SK-N-SH treated with all-trans-retinoic acid at 6 μM for 48 hours (cell line): Measurements from ENCODE around the gene RUSF1.

Source experiments
- ATAC-seq: fragments of 200-7000 bp; cut with Tn5 transposase; 3 replicates; pipeline ENCODE4 v1.9.1; 2020; ENCODE audit warnings: mild to moderate bottlenecking, moderate library complexity
- ARNTL ChIP-seq: fragments of 450-650 bp; formaldehyde crosslinking; IDR thresholded peaks from 2 replicates; pipeline ENCODE4 v1.5.0; 2020; ENCODE audit warnings: low read depth, mild to moderate bottlenecking, moderate library complexity, borderline replicate concordance
- BACH2 ChIP-seq: fragments of 250-450 bp; sonication (Bioruptor Pico); IDR thresholded peaks from 2 replicates; pipeline ENCODE4 v1.9.0; 2021; ENCODE audit warnings: mild to moderate bottlenecking, borderline replicate concordance
- CSDC2 ChIP-seq: fragments of 250-450 bp; sonication (Bioruptor Pico); IDR thresholded peaks from 2 replicates; pipeline ENCODE4 v1.5.0; 2020; ENCODE audit warnings: mild to moderate bottlenecking, moderate library complexity
- ESRRG ChIP-seq: fragments of 250-450 bp; sonication (Bioruptor Pico); IDR thresholded peaks from 2 replicates; pipeline ENCODE4 v1.6.1; 2021; ENCODE audit warnings: mild to moderate bottlenecking
- GLIS3 ChIP-seq: fragments of 250-450 bp; sonication (Bioruptor Pico); IDR thresholded peaks from 2 replicates; pipeline ENCODE4 v1.5.0; 2020; ENCODE audit warnings: mild to moderate bottlenecking, moderate library complexity
- ISL1 ChIP-seq: fragments of 250-450 bp; sonication (Bioruptor Pico); IDR thresholded peaks from 2 replicates; pipeline ENCODE4 v2.1.2; 2022; ENCODE audit warnings: mild to moderate bottlenecking, moderate library complexity
- OSR1 ChIP-seq: fragments of 250-450 bp; sonication (Bioruptor Pico); IDR thresholded peaks from 2 replicates; pipeline ENCODE4 v1.8.0; 2022; ENCODE audit warnings: moderate library complexity, mild to moderate bottlenecking, inconsistent platforms
- PPARA ChIP-seq: fragments of 250-450 bp; sonication (Bioruptor Pico); IDR thresholded peaks from 2 replicates; pipeline ENCODE4 v1.5.0; 2020; ENCODE audit warnings: mild to moderate bottlenecking, borderline replicate concordance
- RARB ChIP-seq: fragments of 250-450 bp; sonication (Bioruptor Pico); IDR thresholded peaks from 2 replicates; pipeline ENCODE4 v1.8.0; 2021; ENCODE audit warnings: mild to moderate bottlenecking, moderate library complexity
- SNAI2 ChIP-seq: fragments of 250-450 bp; sonication (Bioruptor Pico); IDR thresholded peaks from 2 replicates; pipeline ENCODE4 v1.5.0; 2020; ENCODE audit warnings: mild to moderate bottlenecking, moderate library complexity
- TCF4 ChIP-seq: fragments of 250-450 bp; sonication (Bioruptor Pico); IDR thresholded peaks from 2 replicates; pipeline ENCODE4 v1.8.0; 2021; ENCODE audit warnings: mild to moderate bottlenecking, moderate library complexity, borderline replicate concordance
- TOX ChIP-seq: fragments of 250-450 bp; sonication (Bioruptor Pico); IDR thresholded peaks from 2 replicates; pipeline ENCODE4 v1.8.0; 2021; ENCODE audit warnings: mild to moderate bottlenecking, moderate library complexity, borderline replicate concordance
- ZC3H10 ChIP-seq: fragments of 250-450 bp; sonication (Bioruptor Pico); IDR thresholded peaks from 2 replicates; pipeline ENCODE4 v1.5.1; 2021; ENCODE audit warnings: mild to moderate bottlenecking, moderate library complexity
- ZFP30 ChIP-seq: fragments of 450-650 bp; formaldehyde crosslinking; IDR thresholded peaks from 2 replicates; pipeline ENCODE4 v1.5.0; 2022; ENCODE audit warnings: mild to moderate bottlenecking, moderate library complexity
- ZNF565 ChIP-seq: fragments of 450-650 bp; formaldehyde crosslinking; conservative IDR thresholded peaks from 2 replicates; pipeline ENCODE4 v1.5.0; 2020; ENCODE audit warnings: low read depth, mild to moderate bottlenecking, moderate library complexity
- ZNF70 ChIP-seq: fragments of 450-650 bp; formaldehyde crosslinking; IDR thresholded peaks from 2 replicates; pipeline ENCODE4 v1.5.0; 2020; ENCODE audit warnings: mild to moderate bottlenecking, moderate library complexity
- ZNF8 ChIP-seq: fragments of 450-650 bp; formaldehyde crosslinking; IDR thresholded peaks from 2 replicates; pipeline ENCODE4 v1.5.0; 2020; ENCODE audit warnings: mild to moderate bottlenecking, moderate library complexity
- TF ChIP-seq, protein P1 (sequence below): fragments of 250-450 bp; sonication (Bioruptor Pico); IDR thresholded peaks from 2 replicates; pipeline ENCODE4 v1.5.0; 2020; ENCODE audit warnings: mild to moderate bottlenecking, moderate library complexity
- TF ChIP-seq, protein P2 (sequence below): fragments of 250-450 bp; sonication (Bioruptor Pico); IDR thresholded peaks from 2 replicates; pipeline ENCODE4 v1.5.1; 2020; ENCODE audit warnings: low read depth, mild to moderate bottlenecking, moderate library complexity
- TF ChIP-seq, protein P3 (sequence below): fragments of 250-450 bp; sonication (Bioruptor Pico); IDR thresholded peaks from 2 replicates; pipeline ENCODE4 v1.8.0; 2021; ENCODE audit warnings: low read depth, mild to moderate bottlenecking, moderate library complexity, borderline replicate concordance

Gene RUSF1

DNA sequence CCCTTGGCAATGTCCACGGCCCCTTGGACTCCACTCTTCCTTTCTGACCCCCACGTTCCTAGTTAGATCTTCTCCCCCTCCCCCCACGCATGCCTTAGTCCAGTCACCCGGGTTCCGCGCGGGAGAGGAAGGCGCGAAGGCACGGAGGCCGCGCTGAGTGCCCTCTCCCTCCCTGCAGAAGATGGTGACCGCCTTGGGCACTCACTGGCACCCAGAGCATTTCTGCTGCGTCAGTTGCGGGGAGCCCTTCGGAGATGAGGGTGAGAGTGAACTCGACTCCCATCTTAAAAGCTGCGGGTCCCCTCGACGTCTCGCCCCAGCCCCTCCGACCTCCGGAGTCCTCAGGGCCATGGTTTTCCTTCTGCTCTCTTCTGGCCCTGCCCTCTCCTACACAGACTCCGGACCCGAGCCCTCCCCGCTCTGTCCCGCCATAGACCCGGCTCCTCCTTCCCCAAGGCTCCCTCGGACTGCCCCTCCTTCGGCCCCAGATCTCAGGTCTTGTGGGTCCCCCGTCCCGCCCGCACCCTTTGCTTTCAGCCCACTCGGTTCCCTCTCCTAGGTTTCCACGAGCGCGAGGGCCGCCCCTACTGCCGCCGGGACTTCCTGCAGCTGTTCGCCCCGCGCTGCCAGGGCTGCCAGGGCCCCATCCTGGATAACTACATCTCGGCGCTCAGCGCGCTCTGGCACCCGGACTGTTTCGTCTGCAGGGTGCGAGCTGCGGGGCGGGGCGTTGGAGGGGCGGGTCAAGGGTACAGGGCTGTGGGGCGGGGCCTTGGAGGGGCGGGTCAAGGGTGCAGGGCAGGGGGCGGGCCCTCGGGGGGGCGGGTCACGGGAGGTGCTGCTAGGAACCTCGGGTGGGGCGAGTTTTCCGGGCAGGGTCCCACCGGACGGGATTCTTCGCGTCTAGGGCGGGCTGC, 31.6 kb downstream of the RUSF1 start (continued):
- TF ChIP-seq SNAI2 (CRISPR knock-in tag): no peak

DNA sequence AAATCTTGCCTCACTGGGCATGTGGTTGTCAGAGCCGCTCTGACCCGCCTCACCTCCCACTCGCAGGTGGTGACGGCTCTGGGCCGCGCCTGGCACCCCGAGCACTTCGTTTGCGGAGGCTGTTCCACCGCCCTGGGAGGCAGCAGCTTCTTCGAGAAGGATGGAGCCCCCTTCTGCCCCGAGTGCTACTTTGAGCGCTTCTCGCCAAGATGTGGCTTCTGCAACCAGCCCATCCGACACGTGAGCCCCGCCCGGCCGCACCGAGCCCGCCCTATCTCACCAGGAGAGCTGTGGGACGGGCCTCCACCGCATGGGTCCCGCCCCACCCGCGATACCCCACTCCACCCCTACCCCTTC, 32.3 kb downstream of the RUSF1 start:
- ATAC-seq: no peak
- TF ChIP-seq, protein P1, sequence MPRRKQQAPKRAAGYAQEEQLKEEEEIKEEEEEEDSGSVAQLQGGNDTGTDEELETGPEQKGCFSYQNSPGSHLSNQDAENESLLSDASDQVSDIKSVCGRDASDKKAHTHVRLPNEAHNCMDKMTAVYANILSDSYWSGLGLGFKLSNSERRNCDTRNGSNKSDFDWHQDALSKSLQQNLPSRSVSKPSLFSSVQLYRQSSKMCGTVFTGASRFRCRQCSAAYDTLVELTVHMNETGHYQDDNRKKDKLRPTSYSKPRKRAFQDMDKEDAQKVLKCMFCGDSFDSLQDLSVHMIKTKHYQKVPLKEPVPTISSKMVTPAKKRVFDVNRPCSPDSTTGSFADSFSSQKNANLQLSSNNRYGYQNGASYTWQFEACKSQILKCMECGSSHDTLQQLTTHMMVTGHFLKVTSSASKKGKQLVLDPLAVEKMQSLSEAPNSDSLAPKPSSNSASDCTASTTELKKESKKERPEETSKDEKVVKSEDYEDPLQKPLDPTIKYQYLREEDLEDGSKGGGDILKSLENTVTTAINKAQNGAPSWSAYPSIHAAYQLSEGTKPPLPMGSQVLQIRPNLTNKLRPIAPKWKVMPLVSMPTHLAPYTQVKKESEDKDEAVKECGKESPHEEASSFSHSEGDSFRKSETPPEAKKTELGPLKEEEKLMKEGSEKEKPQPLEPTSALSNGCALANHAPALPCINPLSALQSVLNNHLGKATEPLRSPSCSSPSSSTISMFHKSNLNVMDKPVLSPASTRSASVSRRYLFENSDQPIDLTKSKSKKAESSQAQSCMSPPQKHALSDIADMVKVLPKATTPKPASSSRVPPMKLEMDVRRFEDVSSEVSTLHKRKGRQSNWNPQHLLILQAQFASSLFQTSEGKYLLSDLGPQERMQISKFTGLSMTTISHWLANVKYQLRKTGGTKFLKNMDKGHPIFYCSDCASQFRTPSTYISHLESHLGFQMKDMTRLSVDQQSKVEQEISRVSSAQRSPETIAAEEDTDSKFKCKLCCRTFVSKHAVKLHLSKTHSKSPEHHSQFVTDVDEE: no peak
- no peak for TF ChIP-seq PPARA (CRISPR knock-in tag)
- TF ChIP-seq TOX (CRISPR knock-in tag): no peak
- no peak for TF ChIP-seq TCF4 (CRISPR knock-in tag)

DNA sequence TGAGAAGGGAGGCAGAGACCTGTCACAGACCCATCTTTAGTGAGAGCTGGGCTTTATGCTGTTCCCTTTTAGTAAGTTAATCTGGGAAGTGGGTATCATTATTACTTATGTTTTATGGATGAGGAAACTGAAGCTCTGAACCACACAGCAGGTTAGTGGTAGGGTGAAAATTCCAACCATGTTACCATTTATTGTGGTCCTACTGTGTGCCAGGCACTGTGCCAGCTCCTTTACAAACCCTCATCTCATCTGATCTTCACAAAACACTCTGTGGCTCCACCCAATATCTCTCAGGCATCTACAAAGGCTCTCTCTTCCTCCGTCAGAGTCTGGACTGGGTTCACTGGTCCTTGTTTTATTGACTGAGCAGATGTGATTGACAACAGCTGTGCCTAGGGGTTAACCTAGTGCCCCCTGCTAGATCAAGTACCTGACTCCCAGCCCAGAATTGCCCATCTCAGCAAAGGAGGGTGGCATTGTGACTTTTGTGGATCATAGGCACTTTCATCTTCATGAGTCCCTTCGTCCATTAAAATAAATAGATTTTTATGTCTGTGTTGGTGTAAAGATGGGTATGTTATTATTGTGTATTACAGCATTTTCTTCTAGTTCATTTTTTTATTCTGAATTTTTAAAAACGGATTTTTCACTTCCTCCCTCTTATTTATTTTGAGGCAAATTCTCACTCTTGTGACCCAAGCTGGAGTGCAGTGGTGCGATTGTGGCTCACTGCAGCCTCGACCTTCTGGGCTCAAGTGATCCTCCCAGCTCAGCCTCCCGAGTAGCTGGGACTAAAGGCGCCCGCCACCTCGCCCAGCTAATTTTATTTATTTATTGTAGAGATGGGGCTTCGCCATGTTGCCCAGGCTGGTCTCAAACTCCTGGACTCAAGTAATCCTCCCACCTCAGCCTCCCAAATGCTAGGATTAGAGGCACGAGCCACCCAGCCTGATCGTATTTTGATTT, 33.1 kb downstream of the RUSF1 start:
- ATAC-seq: no peak
- TF ChIP-seq GLIS3: no peak
- no peak for TF ChIP-seq ZNF8 (CRISPR knock-in tag)
- TF ChIP-seq, protein P2, sequence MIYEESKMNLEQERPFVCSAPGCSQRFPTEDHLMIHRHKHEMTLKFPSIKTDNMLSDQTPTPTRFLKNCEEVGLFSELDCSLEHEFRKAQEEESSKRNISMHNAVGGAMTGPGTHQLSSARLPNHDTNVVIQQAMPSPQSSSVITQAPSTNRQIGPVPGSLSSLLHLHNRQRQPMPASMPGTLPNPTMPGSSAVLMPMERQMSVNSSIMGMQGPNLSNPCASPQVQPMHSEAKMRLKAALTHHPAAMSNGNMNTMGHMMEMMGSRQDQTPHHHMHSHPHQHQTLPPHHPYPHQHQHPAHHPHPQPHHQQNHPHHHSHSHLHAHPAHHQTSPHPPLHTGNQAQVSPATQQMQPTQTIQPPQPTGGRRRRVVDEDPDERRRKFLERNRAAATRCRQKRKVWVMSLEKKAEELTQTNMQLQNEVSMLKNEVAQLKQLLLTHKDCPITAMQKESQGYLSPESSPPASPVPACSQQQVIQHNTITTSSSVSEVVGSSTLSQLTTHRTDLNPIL (CRISPR knock-in tag): no peak
- no peak for TF ChIP-seq ARNTL
- no peak for TF ChIP-seq ZNF70 (CRISPR knock-in tag)
- TF ChIP-seq ISL1 (CRISPR knock-in tag): no peak
- TF ChIP-seq ZFP30: no peak
- TF ChIP-seq, protein P3, sequence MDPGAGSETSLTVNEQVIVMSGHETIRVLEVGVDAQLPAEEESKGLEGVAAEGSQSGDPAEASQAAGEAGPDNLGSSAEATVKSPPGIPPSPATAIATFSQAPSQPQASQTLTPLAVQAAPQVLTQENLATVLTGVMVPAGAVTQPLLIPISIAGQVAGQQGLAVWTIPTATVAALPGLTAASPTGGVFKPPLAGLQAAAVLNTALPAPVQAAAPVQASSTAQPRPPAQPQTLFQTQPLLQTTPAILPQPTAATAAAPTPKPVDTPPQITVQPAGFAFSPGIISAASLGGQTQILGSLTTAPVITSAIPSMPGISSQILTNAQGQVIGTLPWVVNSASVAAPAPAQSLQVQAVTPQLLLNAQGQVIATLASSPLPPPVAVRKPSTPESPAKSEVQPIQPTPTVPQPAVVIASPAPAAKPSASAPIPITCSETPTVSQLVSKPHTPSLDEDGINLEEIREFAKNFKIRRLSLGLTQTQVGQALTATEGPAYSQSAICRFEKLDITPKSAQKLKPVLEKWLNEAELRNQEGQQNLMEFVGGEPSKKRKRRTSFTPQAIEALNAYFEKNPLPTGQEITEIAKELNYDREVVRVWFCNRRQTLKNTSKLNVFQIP (CRISPR knock-in tag): no peak
- no peak for TF ChIP-seq TOX (CRISPR knock-in tag)
- TF ChIP-seq RARB (CRISPR knock-in tag): no peak
- TF ChIP-seq ZC3H10 (CRISPR knock-in tag): no peak
- no peak for TF ChIP-seq ZNF565 (CRISPR knock-in tag)
- TF ChIP-seq BACH2 (CRISPR knock-in tag): no peak
- TF ChIP-seq SNAI2 (CRISPR knock-in tag): no peak
- TF ChIP-seq CSDC2 (CRISPR knock-in tag): no peak
- no peak for TF ChIP-seq PPARA (CRISPR knock-in tag)

- ATAC-seq: no peak
These were observed 33.9 kb downstream of the RUSF1 start for GRCh38 chr16:31474173-31474714.

More at GRCh38 chr16:31474173-31474714, 33.9 kb downstream of the RUSF1 start:
- TF ChIP-seq OSR1 (CRISPR knock-in tag): no peak
- TF ChIP-seq BACH2 (CRISPR knock-in tag): no peak
- no peak for TF ChIP-seq TOX (CRISPR knock-in tag)
- no peak for TF ChIP-seq ZNF565 (CRISPR knock-in tag)
- TF ChIP-seq ZFP30: no peak
- TF ChIP-seq CSDC2 (CRISPR knock-in tag): no peak
- TF ChIP-seq ESRRG (CRISPR knock-in tag): no peak
